Liver (tissue), 9 donors: ENCODE results near the gene SLU7. TPM values are rescaled to one million over a fixed set of nuclear protein-coding genes. Genes with fewer than 3 reads are reported as not detected.

Experiments used
- DNase-seq: peaks from one replicate; pipeline ENCODE4 v3.0.0-alpha.2; 2017; ENCODE audit warnings: low spot score
- H3K27ac ChIP-seq, 2 donors: one replicate each; pipeline ENCODE4 v1.7.0; 2013; ENCODE audit warnings: inconsistent platforms in 2 of 2, low read length in 2 of 2, control low read depth in 1 of 2, low read depth in 1 of 2, mild to moderate bottlenecking in 1 of 2
- H3K27me3 ChIP-seq, 4 donors: one replicate each; pipeline versions ENCODE4 v1.6.1 to v1.7.0; 2013; ENCODE audit warnings: low read length in 3 of 4, inconsistent platforms in 1 of 4, mild to moderate bottlenecking in 1 of 4, moderate library complexity in 1 of 4; ENCODE audit not compliant: control insufficient read depth in 4 of 4, insufficient read depth in 4 of 4
- H3K36me3 ChIP-seq, 4 donors: one replicate each; pipeline versions ENCODE4 v1.6.1 to v1.7.0; 2013; ENCODE audit warnings: low read length in 3 of 4, mild to moderate bottlenecking in 3 of 4, low read depth in 1 of 4, moderate library complexity in 1 of 4; ENCODE audit not compliant: control insufficient read depth in 4 of 4, insufficient read depth in 3 of 4
- H3K4me1 ChIP-seq, 4 donors: one replicate each; pipeline versions ENCODE4 v1.6.1 to v1.7.0; 2013; ENCODE audit warnings: low read length in 3 of 4, mild to moderate bottlenecking in 3 of 4, moderate library complexity in 1 of 4; ENCODE audit not compliant: control insufficient read depth in 4 of 4, insufficient read depth in 4 of 4
- H3K4me3 ChIP-seq, 3 donors: one replicate each; pipeline versions ENCODE4 v1.6.1 to v1.7.0; 2013; ENCODE audit warnings: low read length in 3 of 3, control low read depth in 1 of 3, low read depth in 1 of 3, mild to moderate bottlenecking in 1 of 3
- H3K9ac ChIP-seq, 2 donors: one replicate each; pipeline ENCODE4 v1.7.0; 2013; ENCODE audit warnings: low read length in 2 of 2, mild to moderate bottlenecking in 2 of 2, moderate library complexity in 2 of 2, control low read depth in 1 of 2, low read depth in 1 of 2
- H3K9me3 ChIP-seq, 4 donors: one replicate each; pipeline versions ENCODE4 v1.6.1 to v1.7.0; 2013; ENCODE audit warnings: low read length in 3 of 4; ENCODE audit not compliant: control insufficient read depth in 4 of 4
- EGR1 ChIP-seq, 2 donors: IDR thresholded peaks; 2 replicates each; pipeline ENCODE4 v1.6.1; 2016 to 2018; ENCODE audit warnings: antibody characterized with exemption in 2 of 2, low read depth in 2 of 2
- FOXA1 ChIP-seq: IDR thresholded peaks from 2 replicates; pipeline ENCODE4 v1.6.1; 2016; ENCODE audit warnings: antibody characterized with exemption
- FOXA2 ChIP-seq: IDR thresholded peaks from 2 replicates; pipeline ENCODE4 v1.6.1; 2016; ENCODE audit warnings: antibody characterized with exemption
- GABPA ChIP-seq, 2 donors: IDR thresholded peaks in 1 of 2; conservative IDR thresholded peaks in 1 of 2; 2 replicates each; pipeline ENCODE4 v1.6.1; 2016; ENCODE audit warnings: antibody characterized with exemption in 2 of 2, mild to moderate bottlenecking in 1 of 2, moderate library complexity in 1 of 2
- HNF4A ChIP-seq, 2 donors: conservative IDR thresholded peaks; 2 replicates each; pipeline ENCODE4 v1.6.1; 2016; ENCODE audit warnings: antibody characterized with exemption in 2 of 2, mild to moderate bottlenecking in 2 of 2
- HNF4G ChIP-seq: IDR thresholded peaks from 2 replicates; pipeline ENCODE4 v1.6.1; 2016; ENCODE audit warnings: antibody characterized with exemption
- JUND ChIP-seq, 2 donors: IDR thresholded peaks; 2 replicates each; pipeline ENCODE4 v1.6.1; 2016; ENCODE audit warnings: antibody characterized with exemption in 2 of 2
- NR2F2 ChIP-seq: IDR thresholded peaks from 2 replicates; pipeline ENCODE4 v1.6.1; 2016; ENCODE audit warnings: antibody characterized with exemption
- RAD21 ChIP-seq, 2 donors: IDR thresholded peaks; 2 replicates each; pipeline ENCODE4 v1.6.1; 2016; ENCODE audit warnings: antibody characterized with exemption in 2 of 2, mild to moderate bottlenecking in 2 of 2
- RXRA ChIP-seq, 2 donors: IDR thresholded peaks; 2 replicates each; pipeline ENCODE4 v1.6.1; 2017 to 2018; ENCODE audit warnings: antibody characterized with exemption in 2 of 2, mild to moderate bottlenecking in 1 of 2
- SP1 ChIP-seq: IDR thresholded peaks from 2 replicates; pipeline ENCODE4 v1.6.1; 2018; ENCODE audit warnings: antibody characterized with exemption, mild to moderate bottlenecking
- TAF1 ChIP-seq: conservative IDR thresholded peaks from 2 replicates; pipeline ENCODE4 v1.6.1; 2016; ENCODE audit warnings: antibody characterized with exemption, mild to moderate bottlenecking
- YY1 ChIP-seq: IDR thresholded peaks from 2 replicates; pipeline ENCODE4 v1.6.1; 2016; ENCODE audit warnings: antibody characterized with exemption, mild to moderate bottlenecking
- WGBS: extraction: QIAGEN DNeasy Blood & Tissue Kit; methylation state at CpG from one replicate; pipeline ENCODE4 v1.1.7; 2013; 5-methylcytosine and 5-hydroxymethylcytosine counted together
- polyA plus RNA-seq, 2 donors: library from polyadenylated mRNA; stranded (reverse) in 1 of 2; unstranded in 1 of 2; fragments of 200-250 nt in 1 of 2; fragments of >200 nt in 1 of 2; fragmentation: Nextera tagmentation in 1 of 2; extraction: Ambion mirVana in 1 of 2; gene quantifications; one replicate each; pipeline versions ENCODE4 v1.2.1 to v1.2.3, GENCODE V29; 2013 to 2015
- total RNA-seq, 2 donors: library from RNA; depleted of rRNA; stranded (reverse); fragments of >200 nt; gene quantifications; one replicate each; pipeline ENCODE4 v1.2.3, GENCODE V29; 2014
- TF ChIP-seq, protein P1 (sequence below): IDR thresholded peaks from 2 replicates; pipeline ENCODE4 v1.6.1; 2016; ENCODE audit warnings: antibody characterized with exemption, mild to moderate bottlenecking
- TF ChIP-seq, protein P2 (sequence below): IDR thresholded peaks from 2 replicates; pipeline ENCODE4 v1.6.1; 2016; ENCODE audit warnings: antibody characterized with exemption
- TF ChIP-seq, protein P3 (sequence below): IDR thresholded peaks from 2 replicates; pipeline ENCODE4 v1.6.1; 2016; ENCODE audit warnings: antibody characterized with exemption
- TF ChIP-seq, protein P4 (sequence below): IDR thresholded peaks from 2 replicates; pipeline ENCODE4 v1.6.1; 2016; ENCODE audit warnings: antibody characterized with exemption
- TF ChIP-seq, protein P5 (sequence below): fragments of 150-350 bp; IDR thresholded peaks from 2 replicates; pipeline ENCODE4 v1.5.1; 2017; ENCODE audit warnings: improper control_type of control experiment, low read depth, low read length; ENCODE audit not compliant: missing input control
- donor health status: healthy.
- donor health status: healthy.
- donor health status: healthy.
- donor health status: healthy.
- donor health status: healthy.

Gene SLU7
- total and polyA plus RNA-seq, 4 donors = 7.1 to 21.8 (median 17.6) TPM

DNA sequence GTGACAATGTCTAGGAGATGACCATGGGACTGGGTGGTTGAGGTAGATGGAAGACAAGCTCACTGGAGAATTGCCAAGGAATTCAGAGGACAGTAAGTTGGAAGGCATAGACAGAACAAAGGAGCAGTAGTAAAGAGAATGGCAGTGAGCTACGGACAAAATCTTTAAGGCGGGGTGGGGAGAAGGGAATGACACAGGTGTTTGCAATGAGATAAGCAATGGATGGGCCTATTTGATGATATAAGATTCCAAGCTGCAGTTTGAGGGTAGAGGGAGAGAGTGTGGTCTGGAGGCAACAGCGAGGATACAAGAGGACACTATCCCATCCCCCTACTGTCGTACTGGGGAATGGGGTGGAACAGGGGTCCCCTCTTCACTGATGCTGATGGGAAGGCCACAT lies 17.1 kb upstream of the SLU7 start:
- H3K4me3 ChIP-seq = no peak overlapping the region
- H3K27ac ChIP-seq = no peak overlapping the region
- TF ChIP-seq EGR1 (IDR thresholded peaks at IDR 0.05; ENCODE audit: low read depth in 2 of 2) (no peak), RAD21 (IDR thresholded peaks at IDR 0.05) (no peak), NR2F2 (no peak), SP1 (no peak), FOXA2 (no peak), FOXA1 (no peak), HNF4G (no peak), JUND (IDR thresholded peaks at IDR 0.05) (no peak), HNF4A (conservative IDR thresholded peaks at IDR 0.05) (no peak), RXRA (IDR thresholded peaks at IDR 0.05) (no peak), GABPA (IDR thresholded peaks at IDR 0.05 in 1 of 2, conservative IDR thresholded peaks at IDR 0.05 in 1 of 2) (no peak), TAF1 (no peak), YY1 (no peak)
- TF ChIP-seq, protein P1, sequence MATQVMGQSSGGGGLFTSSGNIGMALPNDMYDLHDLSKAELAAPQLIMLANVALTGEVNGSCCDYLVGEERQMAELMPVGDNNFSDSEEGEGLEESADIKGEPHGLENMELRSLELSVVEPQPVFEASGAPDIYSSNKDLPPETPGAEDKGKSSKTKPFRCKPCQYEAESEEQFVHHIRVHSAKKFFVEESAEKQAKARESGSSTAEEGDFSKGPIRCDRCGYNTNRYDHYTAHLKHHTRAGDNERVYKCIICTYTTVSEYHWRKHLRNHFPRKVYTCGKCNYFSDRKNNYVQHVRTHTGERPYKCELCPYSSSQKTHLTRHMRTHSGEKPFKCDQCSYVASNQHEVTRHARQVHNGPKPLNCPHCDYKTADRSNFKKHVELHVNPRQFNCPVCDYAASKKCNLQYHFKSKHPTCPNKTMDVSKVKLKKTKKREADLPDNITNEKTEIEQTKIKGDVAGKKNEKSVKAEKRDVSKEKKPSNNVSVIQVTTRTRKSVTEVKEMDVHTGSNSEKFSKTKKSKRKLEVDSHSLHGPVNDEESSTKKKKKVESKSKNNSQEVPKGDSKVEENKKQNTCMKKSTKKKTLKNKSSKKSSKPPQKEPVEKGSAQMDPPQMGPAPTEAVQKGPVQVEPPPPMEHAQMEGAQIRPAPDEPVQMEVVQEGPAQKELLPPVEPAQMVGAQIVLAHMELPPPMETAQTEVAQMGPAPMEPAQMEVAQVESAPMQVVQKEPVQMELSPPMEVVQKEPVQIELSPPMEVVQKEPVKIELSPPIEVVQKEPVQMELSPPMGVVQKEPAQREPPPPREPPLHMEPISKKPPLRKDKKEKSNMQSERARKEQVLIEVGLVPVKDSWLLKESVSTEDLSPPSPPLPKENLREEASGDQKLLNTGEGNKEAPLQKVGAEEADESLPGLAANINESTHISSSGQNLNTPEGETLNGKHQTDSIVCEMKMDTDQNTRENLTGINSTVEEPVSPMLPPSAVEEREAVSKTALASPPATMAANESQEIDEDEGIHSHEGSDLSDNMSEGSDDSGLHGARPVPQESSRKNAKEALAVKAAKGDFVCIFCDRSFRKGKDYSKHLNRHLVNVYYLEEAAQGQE = no peak
- TF ChIP-seq, protein P2, sequence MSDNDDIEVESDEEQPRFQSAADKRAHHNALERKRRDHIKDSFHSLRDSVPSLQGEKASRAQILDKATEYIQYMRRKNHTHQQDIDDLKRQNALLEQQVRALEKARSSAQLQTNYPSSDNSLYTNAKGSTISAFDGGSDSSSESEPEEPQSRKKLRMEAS = no peak
- TF ChIP-seq, protein P3, sequence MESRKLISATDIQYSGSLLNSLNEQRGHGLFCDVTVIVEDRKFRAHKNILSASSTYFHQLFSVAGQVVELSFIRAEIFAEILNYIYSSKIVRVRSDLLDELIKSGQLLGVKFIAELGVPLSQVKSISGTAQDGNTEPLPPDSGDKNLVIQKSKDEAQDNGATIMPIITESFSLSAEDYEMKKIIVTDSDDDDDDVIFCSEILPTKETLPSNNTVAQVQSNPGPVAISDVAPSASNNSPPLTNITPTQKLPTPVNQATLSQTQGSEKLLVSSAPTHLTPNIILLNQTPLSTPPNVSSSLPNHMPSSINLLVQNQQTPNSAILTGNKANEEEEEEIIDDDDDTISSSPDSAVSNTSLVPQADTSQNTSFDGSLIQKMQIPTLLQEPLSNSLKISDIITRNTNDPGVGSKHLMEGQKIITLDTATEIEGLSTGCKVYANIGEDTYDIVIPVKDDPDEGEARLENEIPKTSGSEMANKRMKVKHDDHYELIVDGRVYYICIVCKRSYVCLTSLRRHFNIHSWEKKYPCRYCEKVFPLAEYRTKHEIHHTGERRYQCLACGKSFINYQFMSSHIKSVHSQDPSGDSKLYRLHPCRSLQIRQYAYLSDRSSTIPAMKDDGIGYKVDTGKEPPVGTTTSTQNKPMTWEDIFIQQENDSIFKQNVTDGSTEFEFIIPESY = no peak
- TF ChIP-seq, protein P4, sequence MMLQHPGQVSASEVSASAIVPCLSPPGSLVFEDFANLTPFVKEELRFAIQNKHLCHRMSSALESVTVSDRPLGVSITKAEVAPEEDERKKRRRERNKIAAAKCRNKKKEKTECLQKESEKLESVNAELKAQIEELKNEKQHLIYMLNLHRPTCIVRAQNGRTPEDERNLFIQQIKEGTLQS = no peak
- TF ChIP-seq, protein P5, sequence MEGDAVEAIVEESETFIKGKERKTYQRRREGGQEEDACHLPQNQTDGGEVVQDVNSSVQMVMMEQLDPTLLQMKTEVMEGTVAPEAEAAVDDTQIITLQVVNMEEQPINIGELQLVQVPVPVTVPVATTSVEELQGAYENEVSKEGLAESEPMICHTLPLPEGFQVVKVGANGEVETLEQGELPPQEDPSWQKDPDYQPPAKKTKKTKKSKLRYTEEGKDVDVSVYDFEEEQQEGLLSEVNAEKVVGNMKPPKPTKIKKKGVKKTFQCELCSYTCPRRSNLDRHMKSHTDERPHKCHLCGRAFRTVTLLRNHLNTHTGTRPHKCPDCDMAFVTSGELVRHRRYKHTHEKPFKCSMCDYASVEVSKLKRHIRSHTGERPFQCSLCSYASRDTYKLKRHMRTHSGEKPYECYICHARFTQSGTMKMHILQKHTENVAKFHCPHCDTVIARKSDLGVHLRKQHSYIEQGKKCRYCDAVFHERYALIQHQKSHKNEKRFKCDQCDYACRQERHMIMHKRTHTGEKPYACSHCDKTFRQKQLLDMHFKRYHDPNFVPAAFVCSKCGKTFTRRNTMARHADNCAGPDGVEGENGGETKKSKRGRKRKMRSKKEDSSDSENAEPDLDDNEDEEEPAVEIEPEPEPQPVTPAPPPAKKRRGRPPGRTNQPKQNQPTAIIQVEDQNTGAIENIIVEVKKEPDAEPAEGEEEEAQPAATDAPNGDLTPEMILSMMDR = no peak
- no peaks in the 10 kb centered on the region for H3K9me3 ChIP-seq
- H3K4me1 ChIP-seq = peaks cover 0 to 10% (median 7%) of the 10 kb centered on the region in 4 donors
- no peaks in the 10 kb centered on the region for H3K27me3 ChIP-seq
- H3K9ac ChIP-seq = no peak overlapping the region
- no peak for DNase-seq
- no peaks in the 10 kb centered on the region for H3K36me3 ChIP-seq
- WGBS = 86% methylated on average over 4 of the region's 4 CpGs
